ENCODE data around the gene TFRC. TPM values are rescaled to one million over a fixed set of nuclear protein-coding genes. Genes with fewer than 3 reads are reported as not detected.
"Not testable (repeated sequence)": the region's sequence is repeated elsewhere in the genome, so short reads cannot be mapped to it uniquely, and the experiment has no call there.

Gene TFRC
- total RNA-seq, 1 donor, result 138 TPM

DNA sequence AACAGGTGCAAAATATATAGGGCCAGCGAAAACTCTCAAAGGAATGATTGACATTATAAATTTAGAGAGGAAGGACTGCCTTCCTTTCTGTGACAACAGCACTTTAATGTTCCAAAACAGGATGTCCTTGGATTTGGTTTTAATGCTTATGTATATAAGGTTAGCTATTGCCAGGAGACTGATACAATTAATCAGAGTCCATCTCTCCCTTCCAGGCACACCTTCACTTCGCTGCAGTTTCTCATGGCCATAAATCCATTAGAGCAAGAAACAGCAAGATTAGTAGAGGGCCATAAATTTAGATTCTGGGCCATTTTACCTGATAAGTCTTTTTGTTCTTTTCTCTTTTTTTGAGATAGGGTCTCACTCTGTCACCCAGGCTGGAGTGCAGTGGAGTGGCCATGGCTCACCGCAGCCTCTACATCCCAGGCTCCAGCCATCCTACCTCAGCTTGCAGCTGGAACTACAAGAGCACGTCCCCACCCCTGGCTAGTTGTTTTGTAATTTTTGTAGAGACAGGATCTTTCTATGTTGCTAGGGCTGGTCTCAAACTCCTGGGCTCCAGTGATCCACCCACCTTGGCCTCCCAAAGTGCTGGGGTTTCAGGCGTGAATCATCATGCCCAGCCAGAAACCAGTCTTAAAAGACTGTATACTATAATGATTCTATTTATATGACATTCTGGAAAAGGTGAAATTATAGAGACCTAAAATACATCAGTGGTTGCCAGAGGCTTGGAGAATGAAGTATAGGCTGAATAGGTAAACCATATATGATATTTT is 15.7 kb upstream of the TFRC start:
- H3K4me1 ChIP-seq (ENCODE audit: insufficient read depth, low read length), result peaks cover 48% of the 10 kb centered on the region
- H3K9me3 ChIP-seq (ENCODE audit: low read depth, low read length), result no peaks in the 10 kb centered on the region
- H3K27me3 ChIP-seq (ENCODE audit: insufficient read depth, low read length), result no peaks in the 10 kb centered on the region
- H3K4me3 ChIP-seq (ENCODE audit: low read length), result no peak overlapping the region

DNA sequence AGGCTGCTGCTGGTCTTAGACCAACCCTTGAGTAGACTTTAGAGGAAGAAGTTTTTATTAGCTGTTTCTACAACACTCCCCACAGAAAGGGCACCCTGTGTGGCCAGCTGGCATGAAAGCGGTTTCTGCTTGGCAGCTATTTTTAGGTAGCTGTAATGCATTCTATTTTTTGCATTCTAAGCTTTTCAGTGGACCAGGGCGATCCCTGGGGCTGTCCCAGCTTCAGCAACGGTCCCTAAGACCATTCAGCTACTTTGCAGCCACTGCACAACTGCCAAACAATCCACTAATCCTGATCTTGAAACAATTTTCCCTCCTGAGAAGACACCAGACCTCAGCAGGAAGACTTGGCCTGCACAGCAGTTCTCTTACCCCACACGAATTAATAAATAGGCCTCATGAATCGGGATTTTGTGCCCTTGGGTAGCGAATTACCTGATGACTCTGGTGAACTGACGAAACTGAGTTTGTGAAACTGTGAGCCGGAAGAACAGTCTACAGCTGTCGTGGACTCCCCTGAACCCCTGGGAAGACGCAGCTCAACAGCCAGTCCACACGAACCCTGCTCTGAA is 14.6 kb upstream of the TFRC start:
- H3K9me3 ChIP-seq (ENCODE audit: low read depth, low read length), result no peaks in the 10 kb centered on the region
- H3K4me3 ChIP-seq (ENCODE audit: low read length), result no peak overlapping the region
- H3K27me3 ChIP-seq (ENCODE audit: insufficient read depth, low read length), result no peaks in the 10 kb centered on the region
- peaks cover 50% of the 10 kb centered on the region for H3K4me1 ChIP-seq (ENCODE audit: insufficient read depth, low read length)

DNA sequence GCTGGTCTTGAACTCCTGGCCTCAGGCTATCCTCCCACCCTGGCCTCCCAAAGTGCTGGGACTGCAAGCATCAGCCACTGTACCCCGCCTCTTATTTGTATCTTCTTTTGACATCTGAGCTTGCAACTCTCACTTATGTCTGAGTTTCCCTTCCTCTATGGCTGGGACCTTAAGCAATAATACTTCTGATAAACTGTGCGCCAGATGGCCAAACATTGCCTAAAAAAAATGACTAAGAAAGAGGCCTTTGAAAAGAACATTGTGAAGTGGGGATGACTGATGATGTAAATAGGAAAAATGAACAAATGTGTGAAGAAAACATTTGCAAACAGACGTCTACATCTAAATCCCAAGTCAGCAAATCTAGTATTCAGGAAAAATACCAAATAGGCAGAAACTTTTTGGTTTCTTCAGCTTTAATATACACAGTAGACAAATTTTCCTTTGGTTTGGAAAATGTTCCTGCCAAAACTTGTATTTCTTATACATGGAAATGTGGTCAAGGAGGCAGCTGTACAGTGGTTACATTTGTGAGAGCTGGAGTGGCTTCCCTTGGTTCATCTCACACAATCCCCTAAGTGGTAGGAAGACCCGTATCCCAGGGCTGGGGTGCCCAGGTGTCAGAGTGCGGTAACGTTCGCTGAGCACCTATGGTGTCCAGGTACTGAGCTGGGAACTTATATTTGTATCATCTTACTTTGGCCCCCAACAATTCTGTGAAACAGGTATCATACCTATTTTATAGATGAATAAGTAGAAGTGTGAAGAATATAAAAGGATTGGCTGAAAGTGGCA is 11.6 kb upstream of the TFRC start:
- Histone ChIP-seq H3K9me3 (ENCODE audit: low read depth, low read length) (no peaks in the 10 kb centered on the region), H3K4me3 (ENCODE audit: low read length) (no peak overlapping the region), H3K27me3 (ENCODE audit: insufficient read depth, low read length) (no peaks in the 10 kb centered on the region), H3K4me1 (ENCODE audit: insufficient read depth, low read length) (peaks cover 40% of the 10 kb centered on the region)

DNA sequence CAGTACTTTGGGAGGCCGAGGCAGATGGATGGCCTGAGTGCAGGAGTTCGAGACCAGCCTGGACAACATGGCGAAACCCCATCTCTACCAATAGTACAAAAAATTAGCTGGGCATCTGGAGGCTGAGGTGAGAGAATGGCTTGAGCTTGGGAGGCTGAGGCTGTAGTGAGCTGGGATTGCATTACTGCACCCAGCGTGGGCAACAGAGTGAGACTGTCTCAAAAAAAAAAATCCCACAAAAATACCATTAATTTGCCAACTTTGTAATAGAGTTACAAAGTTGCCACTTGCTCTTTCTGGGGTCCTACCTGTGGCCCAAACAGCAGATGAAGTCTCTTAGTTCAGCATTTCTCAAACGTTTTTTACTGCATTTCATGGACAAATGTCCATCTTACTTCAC is 6.0 kb upstream of the TFRC start:
- peaks cover 7% of the 10 kb centered on the region for H3K4me1 ChIP-seq (ENCODE audit: insufficient read depth, low read length)
- H3K4me3 ChIP-seq (ENCODE audit: low read length), result no peak overlapping the region
- no peaks in the 10 kb centered on the region for H3K27me3 ChIP-seq (ENCODE audit: insufficient read depth, low read length)
- no peaks in the 10 kb centered on the region for H3K9me3 ChIP-seq (ENCODE audit: low read depth, low read length)

DNA sequence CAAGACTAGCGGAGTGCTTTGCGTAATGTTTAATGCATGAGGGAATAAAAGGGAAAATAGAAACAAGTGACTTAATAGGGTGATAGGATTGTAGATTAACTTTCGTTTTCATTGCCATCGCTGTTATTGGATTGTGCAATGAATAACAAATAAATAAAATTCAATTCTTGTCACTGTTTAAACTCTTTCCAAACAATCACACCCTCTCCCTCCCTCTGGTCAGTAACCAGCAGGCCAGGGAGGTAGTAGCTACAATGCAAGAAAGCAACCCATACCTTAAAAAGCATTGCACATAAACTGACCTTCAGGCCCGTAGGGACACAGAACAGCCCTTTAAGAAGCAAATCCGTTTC is 705 bp upstream of the TFRC start:
- no peaks in the 10 kb centered on the region for H3K27me3 ChIP-seq (ENCODE audit: insufficient read depth, low read length)
- H3K9me3 ChIP-seq (ENCODE audit: low read depth, low read length), result no peaks in the 10 kb centered on the region
- H3K4me3 ChIP-seq (ENCODE audit: low read length), result peak overlapping the region; percentile 98
- peaks cover 36% of the 10 kb centered on the region for H3K4me1 ChIP-seq (ENCODE audit: insufficient read depth, low read length)

DNA sequence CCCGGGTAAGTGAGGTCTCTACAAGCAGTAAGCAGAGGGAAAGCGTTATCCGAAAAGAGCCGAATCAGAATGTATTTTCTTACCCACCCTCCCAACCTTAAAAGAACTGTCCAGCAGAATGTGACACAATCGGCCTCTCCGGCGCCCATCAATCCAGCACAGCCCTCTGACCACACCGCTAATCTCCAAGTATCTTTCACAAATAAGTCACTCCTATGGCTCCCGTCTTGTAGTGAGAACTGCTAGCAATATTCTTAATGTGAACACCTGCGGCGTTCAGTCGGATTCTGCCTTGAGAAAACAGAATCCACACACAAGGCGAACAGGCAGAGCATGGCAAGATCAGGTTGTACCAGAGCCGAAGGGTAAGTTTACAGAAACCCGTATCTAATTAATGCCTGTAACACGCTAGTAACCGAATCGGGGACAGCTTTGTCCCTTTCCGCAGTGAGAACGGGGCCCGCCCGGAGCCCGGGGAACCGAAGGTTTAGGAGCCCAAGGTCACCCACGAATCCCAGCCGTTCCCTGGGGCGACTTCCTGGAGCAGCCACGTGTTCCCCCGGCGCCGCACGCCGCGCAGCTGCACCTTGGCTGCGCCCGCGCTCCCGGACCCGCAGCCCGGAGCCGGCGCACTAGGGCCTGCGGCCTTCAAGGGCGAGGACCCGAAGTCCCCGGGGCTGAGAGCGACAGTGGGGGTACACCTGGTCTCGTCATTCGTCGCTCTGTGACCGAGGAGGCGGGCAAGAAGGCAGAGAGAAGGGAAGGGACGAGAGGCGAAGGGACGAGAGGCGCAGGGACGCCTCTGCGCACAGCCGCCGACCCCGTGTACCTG is 672 bp downstream of the TFRC start:
- H3K4me3 ChIP-seq (ENCODE audit: low read length), result peak overlapping the region; percentile 98
- H3K27me3 ChIP-seq (ENCODE audit: insufficient read depth, low read length), result no peaks in the 10 kb centered on the region
- peaks cover 36% of the 10 kb centered on the region for H3K4me1 ChIP-seq (ENCODE audit: insufficient read depth, low read length)

DNA sequence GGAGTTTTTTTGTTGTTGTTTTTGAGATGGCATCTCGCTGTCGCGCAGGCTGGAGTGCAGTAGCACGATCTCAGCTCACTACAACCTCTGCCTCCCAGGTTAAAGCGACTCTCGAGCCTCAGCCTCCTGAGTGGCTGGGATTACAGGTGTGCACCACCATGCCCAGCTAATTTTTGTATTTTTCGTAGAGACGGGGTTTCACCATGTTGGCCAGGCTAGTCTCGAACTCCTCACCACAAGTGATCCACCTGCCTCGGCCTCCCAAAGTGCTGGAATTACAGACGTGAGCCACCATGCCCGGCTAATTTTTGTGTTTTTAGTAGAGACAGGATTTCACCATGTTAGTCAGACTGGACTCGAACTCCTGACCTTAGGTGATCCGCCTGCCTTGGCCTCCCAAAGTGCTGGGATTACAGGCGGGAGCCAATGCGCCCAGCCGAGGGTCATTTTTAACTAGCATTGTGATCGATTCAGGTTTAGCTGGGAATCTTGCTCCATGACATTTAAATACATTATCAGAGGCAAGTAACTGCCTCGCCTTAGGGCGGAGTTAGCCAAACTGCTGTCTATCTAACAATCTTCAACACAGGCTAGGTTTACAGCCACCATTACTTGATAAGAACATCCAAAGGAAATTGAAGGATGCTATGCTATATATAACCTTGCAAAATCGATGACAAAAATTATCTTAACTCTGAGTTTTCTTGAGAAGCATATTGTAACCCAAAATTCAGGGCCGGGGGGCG is 1.6 kb downstream of the TFRC start:
- H3K4me1 ChIP-seq (ENCODE audit: insufficient read depth, low read length), result peaks cover 36% of the 10 kb centered on the region
- peak overlapping the region; percentile 98 for H3K4me3 ChIP-seq (ENCODE audit: low read length)
- H3K27me3 ChIP-seq (ENCODE audit: insufficient read depth, low read length); H3K9me3 ChIP-seq (ENCODE audit: low read depth, low read length): not testable (repeated sequence)

More for the DNA sequence above, 672 bp downstream of the TFRC start:
- H3K9me3 ChIP-seq (ENCODE audit: low read depth, low read length), result no peaks in the 10 kb centered on the region

DNA sequence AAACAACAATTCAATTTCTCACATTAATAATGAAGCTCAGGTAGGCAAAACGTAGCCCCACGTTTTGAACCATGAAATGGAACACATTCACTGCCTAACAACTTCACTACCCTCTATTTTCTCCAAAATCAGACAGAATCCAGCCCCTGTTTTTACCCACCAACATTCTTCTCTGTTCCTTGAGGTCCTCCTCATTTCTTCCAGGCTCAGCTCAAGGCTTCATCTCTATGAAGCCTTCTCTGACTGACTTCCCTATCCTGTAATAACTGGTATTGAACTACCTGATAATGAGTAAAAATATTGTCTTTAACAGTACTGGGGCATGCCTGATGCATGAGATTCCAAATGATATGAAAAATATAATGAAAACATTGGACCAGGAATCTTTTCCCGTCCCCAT is 2.2 kb downstream of the TFRC start:
- Histone ChIP-seq H3K27me3 (ENCODE audit: insufficient read depth, low read length) (no peaks in the 10 kb centered on the region), H3K4me3 (ENCODE audit: low read length) (no peak overlapping the region), H3K4me1 (ENCODE audit: insufficient read depth, low read length) (peaks cover 36% of the 10 kb centered on the region), H3K9me3 (ENCODE audit: low read depth, low read length) (no peaks in the 10 kb centered on the region)

DNA sequence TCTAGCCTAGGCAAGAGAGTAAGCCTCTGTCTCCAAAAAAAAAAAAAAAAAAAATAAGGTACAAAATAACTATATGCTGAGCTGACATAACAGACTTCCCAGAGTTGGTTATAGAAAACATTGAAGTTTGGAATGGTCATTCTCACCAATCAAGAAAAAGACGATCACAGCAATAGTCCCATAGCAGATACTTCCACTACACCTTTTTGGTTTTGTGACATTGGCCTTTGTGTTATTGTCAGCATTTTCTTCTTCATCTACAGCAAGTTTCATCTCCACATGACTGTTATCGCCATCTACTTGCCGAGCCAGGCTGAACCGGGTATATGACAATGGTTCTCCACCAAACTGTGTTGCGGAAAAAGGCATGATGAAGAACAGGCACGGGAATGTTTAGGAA is 6.9 kb downstream of the TFRC start:
- Histone ChIP-seq H3K4me1 (ENCODE audit: insufficient read depth, low read length) (peaks cover 14% of the 10 kb centered on the region), H3K4me3 (ENCODE audit: low read length) (no peak overlapping the region), H3K27me3 (ENCODE audit: insufficient read depth, low read length) (no peaks in the 10 kb centered on the region), H3K9me3 (ENCODE audit: low read depth, low read length) (no peaks in the 10 kb centered on the region)

DNA sequence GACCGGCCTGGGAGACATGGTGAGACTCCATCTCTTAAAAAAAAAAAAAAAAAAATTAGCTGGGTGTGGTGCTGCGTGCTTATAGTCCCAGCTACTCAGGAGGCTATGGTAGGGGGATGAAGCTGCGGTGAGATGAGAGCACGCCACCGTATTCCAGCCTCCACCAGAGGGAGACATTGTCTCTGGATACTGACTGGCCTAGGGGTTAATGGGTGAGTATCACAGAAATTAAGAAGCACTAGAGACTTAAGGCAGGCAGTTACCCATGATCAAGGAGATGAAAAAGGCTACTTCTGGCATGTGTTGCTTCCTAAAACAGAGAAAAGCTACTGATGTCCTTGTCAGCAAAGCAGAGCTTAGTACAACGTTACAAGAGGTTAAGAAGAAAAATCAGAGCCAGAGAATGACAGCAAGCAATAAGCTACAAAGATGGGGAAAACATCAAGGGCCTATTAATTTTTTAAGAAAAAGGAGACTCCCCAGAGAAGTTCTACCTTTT is 8.6 kb downstream of the TFRC start:
- H3K9me3 ChIP-seq (ENCODE audit: low read depth, low read length), result no peaks in the 10 kb centered on the region
- H3K4me1 ChIP-seq (ENCODE audit: insufficient read depth, low read length), result no peaks in the 10 kb centered on the region
- H3K4me3 ChIP-seq (ENCODE audit: low read length), result no peak overlapping the region
- no peaks in the 10 kb centered on the region for H3K27me3 ChIP-seq (ENCODE audit: insufficient read depth, low read length)

DNA sequence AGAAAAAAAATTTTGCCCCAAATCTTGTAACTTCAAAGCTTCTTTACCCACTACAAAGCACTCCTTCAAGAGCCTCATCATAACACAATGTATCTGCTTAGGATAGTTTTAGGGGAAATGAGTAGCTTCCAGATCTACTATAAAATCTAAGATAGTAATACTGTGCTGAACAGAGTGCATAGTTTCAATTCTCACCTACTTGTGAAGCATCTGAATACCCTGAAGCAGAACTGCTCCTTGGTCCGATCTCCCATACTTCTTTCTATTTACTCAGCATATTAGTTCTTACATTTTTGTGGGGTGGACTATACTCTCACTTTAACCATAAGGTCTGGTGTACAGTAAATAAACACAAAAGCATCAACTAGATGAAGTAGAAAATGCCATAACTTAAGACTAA is 9.6 kb downstream of the TFRC start:
- no peaks in the 10 kb centered on the region for H3K9me3 ChIP-seq (ENCODE audit: low read depth, low read length)
- H3K4me3 ChIP-seq (ENCODE audit: low read length), result no peak overlapping the region
- H3K4me1 ChIP-seq (ENCODE audit: insufficient read depth, low read length), result no peaks in the 10 kb centered on the region
- H3K27me3 ChIP-seq (ENCODE audit: insufficient read depth, low read length), result no peaks in the 10 kb centered on the region

DNA sequence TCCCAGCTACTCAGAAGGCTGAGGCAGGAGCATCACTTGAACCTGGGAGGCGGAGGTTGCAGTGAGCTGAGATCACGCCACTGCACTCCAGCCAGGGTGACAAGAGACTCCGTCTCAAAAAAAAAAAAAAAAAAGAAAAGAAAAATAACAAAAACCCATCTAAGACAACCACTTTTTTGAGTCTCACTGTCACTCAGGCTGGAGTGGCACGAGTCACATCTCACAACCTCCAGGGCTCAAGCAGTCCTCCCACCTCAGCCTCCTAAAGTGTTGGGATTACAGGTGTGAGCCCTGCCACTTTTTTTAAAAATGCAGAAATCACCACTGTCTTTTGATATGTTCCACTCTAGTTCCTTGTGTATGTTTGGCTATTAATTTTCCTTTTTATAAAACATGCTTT is 13.1 kb downstream of the TFRC start:
- H3K9me3 ChIP-seq (ENCODE audit: low read depth, low read length); H3K4me1 ChIP-seq (ENCODE audit: insufficient read depth, low read length); H3K4me3 ChIP-seq (ENCODE audit: low read length); H3K27me3 ChIP-seq (ENCODE audit: insufficient read depth, low read length): not testable (repeated sequence)

DNA sequence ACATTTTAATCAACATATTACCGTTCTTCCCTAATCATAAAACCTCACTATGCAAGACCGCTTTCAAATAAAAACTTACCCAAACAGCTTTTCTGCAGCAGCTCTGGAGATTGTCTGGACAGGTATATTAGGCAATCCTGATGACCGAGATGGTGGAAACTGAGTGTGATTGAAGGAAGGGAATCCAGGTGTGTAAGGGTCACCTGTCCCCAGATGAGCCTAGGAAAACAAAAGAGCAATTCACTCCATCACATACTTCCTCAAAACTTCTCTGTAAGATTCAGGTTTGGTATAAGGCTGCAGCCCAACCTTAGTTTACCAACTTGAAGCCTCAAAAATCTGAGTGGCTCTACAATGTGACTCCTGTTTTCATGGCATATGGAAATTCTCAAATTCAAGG is 14.5 kb downstream of the TFRC start:
- Histone ChIP-seq H3K4me3 (ENCODE audit: low read length) (no peak overlapping the region), H3K9me3 (ENCODE audit: low read depth, low read length) (no peaks in the 10 kb centered on the region), H3K4me1 (ENCODE audit: insufficient read depth, low read length) (no peaks in the 10 kb centered on the region), H3K27me3 (ENCODE audit: insufficient read depth, low read length) (no peaks in the 10 kb centered on the region)

DNA sequence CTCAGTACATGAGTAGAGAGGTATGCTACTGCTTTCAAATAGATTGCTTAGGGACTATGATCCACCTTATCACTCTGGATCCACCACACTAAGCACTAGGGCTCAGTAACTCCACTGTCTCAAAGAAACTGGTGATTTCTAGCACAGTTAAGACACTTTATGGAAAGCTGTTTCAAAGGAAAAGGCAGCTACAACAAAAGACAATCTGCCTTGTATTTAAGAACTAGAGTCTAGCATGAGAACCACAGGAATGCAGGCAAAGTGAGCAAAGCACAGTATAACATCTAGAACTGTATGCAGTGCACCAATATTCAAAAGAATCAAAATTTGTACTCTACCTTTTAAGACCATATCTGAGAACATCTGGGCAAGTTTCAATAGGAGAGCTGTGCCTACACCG is 17.9 kb downstream of the TFRC start:
- Histone ChIP-seq H3K4me1 (ENCODE audit: insufficient read depth, low read length) (no peaks in the 10 kb centered on the region), H3K9me3 (ENCODE audit: low read depth, low read length) (no peaks in the 10 kb centered on the region), H3K4me3 (ENCODE audit: low read length) (no peak overlapping the region), H3K27me3 (ENCODE audit: insufficient read depth, low read length) (no peaks in the 10 kb centered on the region)

All from mononuclear cell (primary cell).